Measurements from ENCODE around the gene ADAT3. TPM values are rescaled to one million over a fixed set of nuclear protein-coding genes. Genes with fewer than 3 reads are reported as not detected.

The ADAT3 gene
- total and polyA plus RNA-seq, 10 donors, result 3.2 to 11.0 (median 8.2) TPM

DNA sequence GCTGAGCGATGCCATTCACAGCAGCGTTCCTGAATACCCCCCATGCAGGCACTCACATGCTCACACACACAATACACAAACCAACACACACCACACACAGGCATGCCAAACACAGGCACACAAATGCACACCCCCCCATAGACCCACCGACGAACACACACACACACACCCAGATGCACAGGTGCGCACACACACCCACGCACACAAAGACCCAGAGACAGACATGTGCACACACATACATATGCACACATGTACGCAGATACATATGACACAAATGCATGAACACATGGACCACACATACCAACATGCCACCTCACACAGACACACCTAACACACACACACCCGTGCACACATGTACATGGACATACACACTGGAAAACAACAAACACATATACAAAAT, 28.7 kb downstream of the ADAT3 start:
- Histone ChIP-seq H3K9me3 (peaks cover 0 to 11% (median 1%) of the 10 kb centered on the region in 8 donors), H3K4me3 (no peak overlapping the region), H3K27me3 (replicated peaks in 1 of 7) (no peaks in the 10 kb centered on the region), H3K4me1 (peaks cover 9 to 79% (median 44%) of the 10 kb centered on the region in 6 donors), H3K27ac (peak overlapping the region in 1 of 8 donors; percentile 76), H3K36me3 (no peaks in the 10 kb centered on the region)
- no peak for DNase-seq
- no peak for TF ChIP-seq POLR2AphosphoS5 (IDR thresholded peaks at IDR 0.05)
- no peak for TF ChIP-seq POLR2A (IDR thresholded peaks at IDR 0.05)
- intact Hi-C loops (cut with DNase I; ENCODE audit: low total_unique reads), result no loop called here
- WGBS, 5 donors, result 93 to 97% (median 96%) methylated on average over 8 of the region's 8 CpGs

DNA sequence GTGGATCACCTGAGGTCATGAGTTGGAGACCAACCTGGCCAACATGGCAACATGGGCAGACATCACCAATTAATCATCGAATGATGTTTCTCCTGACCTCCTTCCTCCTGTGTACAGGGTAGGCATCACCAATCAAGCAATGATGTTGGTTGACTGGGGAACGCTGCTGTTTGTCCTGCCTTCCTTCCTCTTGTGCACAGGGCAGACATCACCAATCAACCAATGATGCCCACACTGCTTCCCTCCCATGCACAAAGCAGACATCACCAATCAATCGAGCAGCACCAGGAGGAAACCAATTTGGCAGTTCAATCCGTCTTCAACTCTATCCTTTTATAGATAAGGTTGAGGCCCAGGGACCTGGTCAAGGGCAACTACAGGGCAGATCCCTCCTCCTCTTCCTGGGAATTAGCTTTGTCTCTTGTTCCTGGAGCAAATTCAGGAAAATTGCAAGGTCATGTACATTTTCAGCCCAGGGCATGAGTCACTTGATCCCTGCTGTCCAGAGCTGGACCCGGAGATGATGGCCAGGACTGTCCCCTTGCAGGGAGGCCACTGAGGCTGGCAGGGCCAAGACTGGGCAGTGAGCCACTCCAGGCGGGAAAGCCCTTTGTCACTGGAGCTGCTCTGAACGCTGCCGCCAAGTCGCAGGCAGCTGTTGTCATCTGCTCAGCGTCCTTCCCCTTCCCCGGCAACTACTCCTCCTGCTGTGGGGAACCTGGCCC, 30.4 kb downstream of the ADAT3 start:
- no peak overlapping the region for H3K4me3 ChIP-seq
- peak; percentile 87 for DNase-seq
- peaks cover 9 to 79% (median 47%) of the 10 kb centered on the region in 6 donors for H3K4me1 ChIP-seq
- H3K36me3 ChIP-seq, result no peaks in the 10 kb centered on the region
- H3K27me3 ChIP-seq (replicated peaks in 1 of 7), result no peaks in the 10 kb centered on the region
- WGBS, 5 donors, result 58 to 68% (median 67%) methylated on average over 8 to 11 of the region's 11 CpGs
- H3K27ac ChIP-seq, result peak overlapping the region; percentile 54 to 90 (median 78)
- H3K9me3 ChIP-seq, result peaks cover 0 to 11% (median 1%) of the 10 kb centered on the region in 8 donors
- TF ChIP-seq CTCF (IDR thresholded peaks at IDR 0.05 in 8 of 11, conservative IDR thresholded peaks at IDR 0.05 in 3 of 11), result no peak
- peak; percentile 80 to 84 (median 82) for TF ChIP-seq POLR2AphosphoS5 (IDR thresholded peaks at IDR 0.05)
- intact Hi-C loops (cut with DNase I; ENCODE audit: low total_unique reads), result no loop called here

GRCh38 chr19:1936430-1936829, 31.2 kb downstream of the ADAT3 start:
- Histone ChIP-seq H3K4me1 (peaks cover 9 to 78% (median 48%) of the 10 kb centered on the region in 6 donors), H3K9me3 (peaks cover 0 to 9% (median under 1%) of the 10 kb centered on the region in 8 donors), H3K27me3 (replicated peaks in 1 of 7) (no peaks in the 10 kb centered on the region), H3K27ac (peak overlapping the region; percentile 54 to 90 (median 78)), H3K36me3 (no peaks in the 10 kb centered on the region), H3K4me3 (no peak overlapping the region)
- intact Hi-C loops (cut with DNase I; ENCODE audit: low total_unique reads), result no loop called here
- no peak for DNase-seq
- WGBS, 5 donors, result 75 to 91% (median 80%) methylated on average over 3 of the region's 3 CpGs
- TF ChIP-seq CTCF (IDR thresholded peaks at IDR 0.05 in 8 of 11, conservative IDR thresholded peaks at IDR 0.05 in 3 of 11) (no peak), POLR2A (IDR thresholded peaks at IDR 0.05) (no peak), POLR2AphosphoS5 (IDR thresholded peaks at IDR 0.05) (no peak)

DNA sequence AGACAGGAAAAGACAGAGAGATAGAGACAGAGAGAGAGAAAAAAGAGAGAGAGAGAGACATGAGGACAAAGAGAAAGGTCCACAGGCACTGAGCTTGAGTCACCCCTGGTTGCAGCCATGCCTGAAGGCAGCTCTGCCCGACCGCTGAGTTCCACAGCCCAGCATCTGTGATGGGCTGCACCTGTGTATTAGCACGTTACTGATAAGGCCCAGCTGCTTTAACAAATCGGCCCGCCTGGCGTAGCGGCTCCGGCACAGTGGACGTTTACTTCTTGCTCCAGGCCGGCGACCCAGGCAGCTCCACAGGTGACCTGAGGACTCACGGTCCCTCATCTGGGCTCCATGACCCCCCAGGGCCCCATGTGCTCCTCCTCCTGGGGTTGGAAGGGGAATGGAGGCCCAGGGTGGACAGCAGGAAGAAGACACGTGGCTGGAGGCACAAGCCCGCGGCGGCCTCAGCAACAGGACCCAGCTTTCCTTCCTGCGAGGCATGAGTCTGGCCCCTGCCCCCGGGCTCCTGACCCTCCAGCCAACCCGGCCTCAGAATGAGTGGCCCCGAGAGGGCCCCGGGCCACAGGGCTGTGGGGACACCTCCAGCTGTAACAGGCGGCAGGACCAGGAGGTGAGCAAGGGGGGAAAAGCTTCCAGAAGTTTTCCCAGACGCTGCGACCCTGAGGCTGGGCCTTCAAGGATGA, 31.9 kb downstream of the ADAT3 start:
- peak overlapping the region; percentile 54 to 90 (median 78) for H3K27ac ChIP-seq
- H3K36me3 ChIP-seq, result no peaks in the 10 kb centered on the region
- DNase-seq, result no peak
- peaks cover 0 to 9% (median 0%) of the 10 kb centered on the region in 8 donors for H3K9me3 ChIP-seq
- intact Hi-C loops (cut with DNase I; ENCODE audit: low total_unique reads), result no loop called here
- H3K27me3 ChIP-seq (replicated peaks in 1 of 7), result no peaks in the 10 kb centered on the region
- WGBS, 5 donors, result 82 to 93% (median 88%) methylated on average over 20 to 24 of the region's 24 CpGs
- H3K4me1 ChIP-seq, result peaks cover 9 to 78% (median 48%) of the 10 kb centered on the region in 6 donors
- TF ChIP-seq CTCF (IDR thresholded peaks at IDR 0.05 in 8 of 11, conservative IDR thresholded peaks at IDR 0.05 in 3 of 11) (no peak), POLR2A (IDR thresholded peaks at IDR 0.05) (no peak), POLR2AphosphoS5 (IDR thresholded peaks at IDR 0.05) (no peak)
- H3K4me3 ChIP-seq, result no peak overlapping the region

Measured in spleen (tissue), 11 donors.